HepG2 (cell line): ENCODE data around the gene HCAR1. TPM values are rescaled to one million over a fixed set of nuclear protein-coding genes. Genes with fewer than 3 reads are reported as not detected.

Experiments used
- ATAC-seq: fragments of 200-7000 bp; cut with Tn5 transposase; 3 replicates; pipeline ENCODE4 v1.9.1; 2020; ENCODE audit warnings: mild to moderate bottlenecking, moderate library complexity
- BruUV-seq: library from RNA; stranded (reverse); fragments of 400-500 nt; replicated peaks from 2 replicates; lab custom pipeline; 2021; lab: Mats Ljungman, UMichigan
- CTCF ChIA-PET: fragments of 300-600 bp; formaldehyde crosslinking; extraction: SDS; loops from one replicate; lab custom pipeline; 2021; ENCODE audit warnings: low total read pairs, inconsistent platforms, low intra/inter-chr PET ratio; lab: Yijun Ruan, JAX
- POLR2A ChIA-PET: fragments of 350-600 bp; sonication (Branson Sonifier 250); formaldehyde crosslinking; loops from one replicate; lab custom pipeline; 2020; ENCODE audit warnings: antibody characterized with exemption, inconsistent platforms; lab: Yijun Ruan, JAX
- DNase-seq: peaks from one replicate; pipeline ENCODE4 v3.0.0-alpha.2; 2015; ENCODE audit warnings: low spot score
- FAIRE-seq: peaks from 3 replicates; lab custom pipeline; 2011; peaks lifted over from hg19 to GRCh38; lab: Jason Lieb, UNC
- H2AFZ ChIP-seq: one replicate; pipeline ENCODE4 v1.6.1; 2011; ENCODE audit warnings: low read length, inconsistent platforms
- H3K27ac ChIP-seq: fragments of 300-600 bp; 3 replicates; pipeline ENCODE4 v1.8.0; 2011; ENCODE audit warnings: mixed run types, mild to moderate bottlenecking, mixed read lengths, low read length, inconsistent platforms; ENCODE audit not compliant: insufficient read depth; ENCODE audit errors: extremely low read length
- H3K27me3 ChIP-seq, 2 experiments: fragments of 200-600 bp in 1 of 2; 2 replicates in 1 of 2; 3 replicates in 1 of 2; pipeline versions ENCODE4 v1.6.0 to v1.8.0; 2011; ENCODE audit warnings: low read length in 2 of 2, mild to moderate bottlenecking in 2 of 2, moderate library complexity in 2 of 2, inconsistent platforms in 1 of 2; ENCODE audit not compliant: insufficient read depth in 2 of 2, control insufficient read depth in 1 of 2
- H3K36me3 ChIP-seq, 2 experiments: fragments of 200-600 bp in 1 of 2; replicated peaks in 1 of 2; 2 replicates in 1 of 2; 3 replicates in 1 of 2; pipeline versions ENCODE4 v1.5.1 to v1.8.0; 2011; ENCODE audit warnings: low read length in 2 of 2, inconsistent platforms in 1 of 2; ENCODE audit not compliant: insufficient read depth in 2 of 2, control insufficient read depth in 1 of 2
- H3K4me1 ChIP-seq: 2 replicates; pipeline ENCODE4 v1.5.1; 2012; ENCODE audit warnings: low read length, inconsistent platforms; ENCODE audit not compliant: insufficient read depth
- H3K4me2 ChIP-seq: 2 replicates; pipeline ENCODE4 v1.6.0; 2011; ENCODE audit warnings: low read depth, low read length, inconsistent platforms
- H3K4me3 ChIP-seq, 3 experiments: fragments of 200-600 bp in 1 of 3; sonication (generic), shearing (Covaris generic) in 1 of 3; replicated peaks in 1 of 3; 2 replicates each; pipeline ENCODE4 v1.5.1; 2011 to 2016; ENCODE audit warnings: low read length in 3 of 3, inconsistent platforms in 2 of 3, low read depth in 2 of 3, mild to moderate bottlenecking in 2 of 3, control low read depth in 1 of 3, mixed read lengths in 1 of 3; ENCODE audit not compliant: insufficient read depth in 1 of 3
- H3K79me2 ChIP-seq: one replicate; pipeline ENCODE4 v1.6.1; 2011; ENCODE audit warnings: low read length, inconsistent platforms; ENCODE audit not compliant: insufficient read depth
- H3K9ac ChIP-seq: 2 replicates; pipeline ENCODE4 v1.6.0; 2011; ENCODE audit warnings: mild to moderate bottlenecking, low read depth, low read length, inconsistent platforms; ENCODE audit not compliant: insufficient read depth
- H3K9me3 ChIP-seq: 2 replicates; pipeline ENCODE4 v1.5.1; 2012; ENCODE audit warnings: mild to moderate bottlenecking, low read length
- H4K20me1 ChIP-seq: 2 replicates; pipeline ENCODE4 v1.6.0; 2011; ENCODE audit warnings: inconsistent platforms, mild to moderate bottlenecking, low read length, moderate library complexity; ENCODE audit not compliant: insufficient read depth
- ARNT2 ChIP-seq: sonication (generic); formaldehyde crosslinking; IDR thresholded peaks from 2 replicates; pipeline ENCODE4 v1.8.0; 2022; ENCODE audit warnings: mild to moderate bottlenecking, low read depth, missing genetic modification reagents, moderate library complexity
- CHD4 ChIP-seq: fragments of 200-600 bp; sonication (generic); IDR thresholded peaks from 2 replicates; pipeline ENCODE4 v1.7.0; 2017; ENCODE audit warnings: mild to moderate bottlenecking, low read length, borderline replicate concordance
- HDAC6 ChIP-seq: fragments of 200-600 bp; sonication (generic); IDR thresholded peaks from 2 replicates; pipeline ENCODE4 v1.7.0; 2017; ENCODE audit warnings: mild to moderate bottlenecking, antibody characterized with exemption, low read length, low read depth
- NCOA1 ChIP-seq: sonication (generic); formaldehyde crosslinking; IDR thresholded peaks from 2 replicates; pipeline ENCODE4 v1.9.0; 2021; ENCODE audit warnings: missing genetic modification reagents
- RBFOX2 ChIP-seq: fragments of 200-400 bp; formaldehyde crosslinking; IDR thresholded peaks from 2 replicates; pipeline ENCODE4 v1.6.1; 2017; ENCODE audit warnings: low read depth, mild to moderate bottlenecking, low read length
- RBM39 ChIP-seq: fragments of 200-400 bp; formaldehyde crosslinking; IDR thresholded peaks from one replicate; pipeline ENCODE4 v1.6.1; 2018; ENCODE audit warnings: antibody characterized with exemption, mild to moderate bottlenecking, low read depth, low read length; ENCODE audit not compliant: poor library complexity, severe bottlenecking
- SALL2 ChIP-seq: sonication (generic); formaldehyde crosslinking; IDR thresholded peaks from 2 replicates; pipeline ENCODE4 v1.8.1; 2023; ENCODE audit warnings: mild to moderate bottlenecking, missing genetic modification reagents, inconsistent platforms
- SAP130 ChIP-seq: IDR thresholded peaks from 2 replicates; pipeline ENCODE4 v1.6.1; 2016; ENCODE audit warnings: low read depth
- SMC3 ChIP-seq: IDR thresholded peaks from 2 replicates; pipeline ENCODE4 v1.6.1; 2011; ENCODE audit warnings: low read length, improper control_type of control experiment
- TCF7L2 ChIP-seq: IDR thresholded peaks from 2 replicates; pipeline ENCODE4 v1.6.1; 2011; ENCODE audit warnings: mild to moderate bottlenecking, low read depth, low read length, moderate library complexity
- ZNF124 ChIP-seq: sonication (generic); formaldehyde crosslinking; IDR thresholded peaks from 2 replicates; pipeline ENCODE4 v1.4.0; 2020; ENCODE audit warnings: missing genetic modification reagents
- ZNF234 ChIP-seq: sonication (generic); formaldehyde crosslinking; conservative IDR thresholded peaks from 2 replicates; pipeline ENCODE4 v1.5.1; 2020; ENCODE audit warnings: mild to moderate bottlenecking, missing genetic modification reagents
- ZNF703 ChIP-seq: sonication (generic); formaldehyde crosslinking; IDR thresholded peaks from 2 replicates; pipeline ENCODE4 v1.5.1; 2020; ENCODE audit warnings: missing genetic modification reagents, mild to moderate bottlenecking, moderate library complexity, borderline replicate concordance
- ZNF773 ChIP-seq: sonication (generic); formaldehyde crosslinking; IDR thresholded peaks from 2 replicates; pipeline ENCODE4 v1.4.0; 2020; ENCODE audit warnings: missing genetic modification reagents, borderline replicate concordance
- WGBS: methylation state at CpG from one replicate; pipeline ENCODE4 v1.1.6; 2017; ENCODE audit warnings: low lambda C conversion rate; 5-methylcytosine and 5-hydroxymethylcytosine counted together
- in situ Hi-C: cut with HindIII; loops from 2 replicates; pipeline ENCODE4 v1.10.0; 2017; ENCODE audit warnings: low pct_unique_long_range_greater_than_20kb; ENCODE audit not compliant: extremely low pct_ligation_motif_present
- intact Hi-C: fragments of 100-400 bp; cut with micrococcal nuclease; formaldehyde crosslinking; loops from one replicate; pipeline ENCODE4 v1.10.0; 2022; ENCODE audit not compliant: unreplicated experiment
- polyA plus RNA-seq, 8 experiments: library from polyadenylated mRNA; depleted of rRNA in 3 of 8; stranded (reverse) in 7 of 8; unstranded in 1 of 8; fragments of >200 nt; fragmentation: Illumina TruSeq in 4 of 8; extraction: Trizol in 4 of 8; gene quantifications; 2 replicates each; pipeline versions ENCODE4 v1.2.1 to v1.2.3, GENCODE V29; 2011 to 2016; ENCODE audit warnings: low read depth in 4 of 8, missing spikeins in 1 of 8, mixed read lengths in 1 of 8; ENCODE audit not compliant: insufficient read depth in 1 of 8
- total RNA-seq, 5 experiments: library from RNA; depleted of rRNA; stranded (reverse); fragments of >200 nt; fragmentation: Illumina TruSeq; extraction: Trizol; gene quantifications; 2 replicates each; pipeline ENCODE4 v1.2.3, GENCODE V29; 2016; ENCODE audit warnings: low read depth in 1 of 5
- TF ChIP-seq, protein P1 (sequence below): sonication (generic); formaldehyde crosslinking; IDR thresholded peaks from 2 replicates; pipeline ENCODE4 v1.8.1; 2023; ENCODE audit warnings: mild to moderate bottlenecking, missing genetic modification reagents
- TF ChIP-seq, protein P2 (sequence below): sonication (generic); formaldehyde crosslinking; IDR thresholded peaks from 2 replicates; pipeline ENCODE4 v1.4.0; 2020; ENCODE audit warnings: missing genetic modification reagents, mild to moderate bottlenecking, borderline replicate concordance
- TF ChIP-seq, protein P3 (sequence below), 2 experiments: sonication (generic) in 1 of 2; formaldehyde crosslinking in 1 of 2; IDR thresholded peaks; 2 replicates each; pipeline versions ENCODE4 v1.5.1 to v1.6.1; 2011 to 2020; ENCODE audit warnings: borderline replicate concordance in 1 of 2, low read depth in 1 of 2, low read length in 1 of 2, mild to moderate bottlenecking in 1 of 2, missing genetic modification reagents in 1 of 2, moderate library complexity in 1 of 2

The HCAR1 gene
- total and polyA plus RNA-seq, 2 of the 13 experiments (the other 11 are each of a cell fraction or from before 2014, with no cell fraction given) = 0.53 to 4.4 TPM

DNA sequence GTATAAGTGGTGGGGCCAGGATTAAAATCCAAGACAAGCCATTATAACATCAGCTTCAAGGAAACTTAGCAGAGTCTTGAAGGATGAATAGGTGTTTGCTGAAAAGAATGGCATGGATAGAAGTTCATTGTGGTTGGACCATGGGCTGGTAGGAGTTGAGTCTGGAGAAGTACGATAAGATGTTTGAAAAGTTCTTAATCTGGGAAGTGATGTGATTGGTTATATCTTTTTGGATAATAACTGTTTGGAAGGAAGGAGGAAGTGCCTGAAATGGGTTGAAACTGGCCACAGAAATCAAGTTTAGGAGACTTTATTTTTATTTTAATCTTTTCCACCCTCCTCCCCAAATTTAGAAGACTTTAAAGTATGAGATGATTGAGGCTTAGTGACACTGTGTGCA lies 26.9 kb upstream of the HCAR1 start:
- TF ChIP-seq, protein P1, sequence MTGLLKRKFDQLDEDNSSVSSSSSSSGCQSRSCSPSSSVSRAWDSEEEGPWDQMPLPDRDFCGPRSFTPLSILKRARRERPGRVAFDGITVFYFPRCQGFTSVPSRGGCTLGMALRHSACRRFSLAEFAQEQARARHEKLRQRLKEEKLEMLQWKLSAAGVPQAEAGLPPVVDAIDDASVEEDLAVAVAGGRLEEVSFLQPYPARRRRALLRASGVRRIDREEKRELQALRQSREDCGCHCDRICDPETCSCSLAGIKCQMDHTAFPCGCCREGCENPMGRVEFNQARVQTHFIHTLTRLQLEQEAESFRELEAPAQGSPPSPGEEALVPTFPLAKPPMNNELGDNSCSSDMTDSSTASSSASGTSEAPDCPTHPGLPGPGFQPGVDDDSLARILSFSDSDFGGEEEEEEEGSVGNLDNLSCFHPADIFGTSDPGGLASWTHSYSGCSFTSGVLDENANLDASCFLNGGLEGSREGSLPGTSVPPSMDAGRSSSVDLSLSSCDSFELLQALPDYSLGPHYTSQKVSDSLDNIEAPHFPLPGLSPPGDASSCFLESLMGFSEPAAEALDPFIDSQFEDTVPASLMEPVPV (CRISPR knock-in tag) = no peak
- TF ChIP-seq ZNF703 (no peak), RBM39 (no peak), CHD4 (no peak), RBFOX2 (no peak), ZNF773 (CRISPR knock-in tag) (no peak), ARNT2 (CRISPR knock-in tag) (no peak), SALL2 (CRISPR knock-in tag) (no peak), ZNF234 (no peak), SMC3 (no peak), NCOA1 (CRISPR knock-in tag) (no peak), TCF7L2 (no peak), HDAC6 (no peak), ZNF124 (CRISPR knock-in tag) (no peak), SAP130 (CRISPR knock-in tag) (no peak)
- TF ChIP-seq, protein P2, sequence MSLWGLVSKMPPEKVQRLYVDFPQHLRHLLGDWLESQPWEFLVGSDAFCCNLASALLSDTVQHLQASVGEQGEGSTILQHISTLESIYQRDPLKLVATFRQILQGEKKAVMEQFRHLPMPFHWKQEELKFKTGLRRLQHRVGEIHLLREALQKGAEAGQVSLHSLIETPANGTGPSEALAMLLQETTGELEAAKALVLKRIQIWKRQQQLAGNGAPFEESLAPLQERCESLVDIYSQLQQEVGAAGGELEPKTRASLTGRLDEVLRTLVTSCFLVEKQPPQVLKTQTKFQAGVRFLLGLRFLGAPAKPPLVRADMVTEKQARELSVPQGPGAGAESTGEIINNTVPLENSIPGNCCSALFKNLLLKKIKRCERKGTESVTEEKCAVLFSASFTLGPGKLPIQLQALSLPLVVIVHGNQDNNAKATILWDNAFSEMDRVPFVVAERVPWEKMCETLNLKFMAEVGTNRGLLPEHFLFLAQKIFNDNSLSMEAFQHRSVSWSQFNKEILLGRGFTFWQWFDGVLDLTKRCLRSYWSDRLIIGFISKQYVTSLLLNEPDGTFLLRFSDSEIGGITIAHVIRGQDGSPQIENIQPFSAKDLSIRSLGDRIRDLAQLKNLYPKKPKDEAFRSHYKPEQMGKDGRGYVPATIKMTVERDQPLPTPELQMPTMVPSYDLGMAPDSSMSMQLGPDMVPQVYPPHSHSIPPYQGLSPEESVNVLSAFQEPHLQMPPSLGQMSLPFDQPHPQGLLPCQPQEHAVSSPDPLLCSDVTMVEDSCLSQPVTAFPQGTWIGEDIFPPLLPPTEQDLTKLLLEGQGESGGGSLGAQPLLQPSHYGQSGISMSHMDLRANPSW (CRISPR knock-in tag) = no peak
- TF ChIP-seq, protein P3, sequence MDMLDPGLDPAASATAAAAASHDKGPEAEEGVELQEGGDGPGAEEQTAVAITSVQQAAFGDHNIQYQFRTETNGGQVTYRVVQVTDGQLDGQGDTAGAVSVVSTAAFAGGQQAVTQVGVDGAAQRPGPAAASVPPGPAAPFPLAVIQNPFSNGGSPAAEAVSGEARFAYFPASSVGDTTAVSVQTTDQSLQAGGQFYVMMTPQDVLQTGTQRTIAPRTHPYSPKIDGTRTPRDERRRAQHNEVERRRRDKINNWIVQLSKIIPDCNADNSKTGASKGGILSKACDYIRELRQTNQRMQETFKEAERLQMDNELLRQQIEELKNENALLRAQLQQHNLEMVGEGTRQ (IDR thresholded peaks at IDR 0.05; ENCODE audit: low read depth, low read length) = no peak
- TF ChIP-seq, protein P3 (CRISPR knock-in tag; IDR thresholded peaks at IDR 0.05; ENCODE audit: borderline replicate concordance) = no peak
- Histone ChIP-seq H3K79me2 (peaks cover 36% of the 10 kb centered on the region), H4K20me1 (no peaks in the 10 kb centered on the region), H3K9ac (no peak overlapping the region), H3K9me3 (no peaks in the 10 kb centered on the region), H3K4me3 (no peak overlapping the region), H3K4me2 (no peak overlapping the region), H3K4me1 (peaks cover 18% of the 10 kb centered on the region), H2AFZ (no peak overlapping the region), H3K27me3 (no peaks in the 10 kb centered on the region; a peak in 1 of 5 replicates), H3K27ac (no peak overlapping the region), H3K36me3 (peaks cover 4 to 66% of the 10 kb centered on the region in 2 experiments)
- ATAC-seq = no peak
- BruUV-seq = no TSS peak
- ChIA-PET POLR2A (no interaction called here), CTCF (no interaction called here)
- intact Hi-C loops (loop anchor here (10.0 kb wide), 1 partner anchor 233 kb away; the partner anchor contains the start of genes KNTC1 and RSRC2), in situ Hi-C loops (no loop called here)
- 100% methylated on average over 1 of the region's 1 CpG for WGBS
- no peak for DNase-seq
- no peak for FAIRE-seq
